Measurements from ENCODE around the gene MRPL14.

- 0 out of 2 replicates have a peak, but pooled peaks have one; percentile 10 for TF ChIP-seq CTCF (conservative IDR thresholded peaks at IDR 0.05; ENCODE audit: low read depth, low read length)
- TF ChIP-seq MAFK (IDR thresholded peaks at IDR 0.05; ENCODE audit: low read depth, low read length), result no peak
- no peak for TF ChIP-seq SMC3 (IDR thresholded peaks at IDR 0.05; ENCODE audit: low read depth, low read length)
- no peak for TF ChIP-seq CEBPB (IDR thresholded peaks at IDR 0.05; ENCODE audit: low read depth, low read length)
- no peak for TF ChIP-seq POLR2A (IDR thresholded peaks at IDR 0.05; ENCODE audit: low read depth, low read length)
Observed at GRCh38 chr6:44135875-44136274, 8.6 kb upstream of the MRPL14 start.

All from IMR-90 (cell line).